ENCODE measurements around the gene FAM217A.

Gene FAM217A

DNA sequence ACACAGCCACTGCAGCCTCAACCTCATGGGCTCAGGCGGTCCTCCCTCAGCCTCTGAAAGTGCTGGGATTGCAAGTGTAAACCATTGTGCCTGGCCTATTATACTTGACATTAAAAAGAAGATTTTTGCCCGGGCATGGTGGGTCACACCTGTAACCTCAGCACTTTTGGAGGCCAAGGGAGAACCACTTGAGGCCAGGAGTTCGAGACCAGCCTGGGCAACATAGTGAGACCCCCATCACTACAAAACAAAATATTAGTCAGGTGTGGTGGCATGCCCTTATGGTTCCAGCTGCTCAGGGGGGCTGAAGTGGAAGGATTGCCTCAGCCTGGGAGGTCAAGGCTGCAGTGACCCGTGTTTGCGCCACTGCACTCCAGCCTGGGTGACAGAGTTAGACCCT is 42.4 kb downstream of the FAM217A start:
- TF ChIP-seq TEAD4 (IDR thresholded peaks at IDR 0.05) (no peak), CEBPB (IDR thresholded peaks at IDR 0.05) (no peak), CREB1 (IDR thresholded peaks at IDR 0.05; ENCODE audit: low read depth) (no peak), TAF1 (IDR thresholded peaks at IDR 0.05; ENCODE audit: low read depth) (no peak), EP300 (IDR thresholded peaks at IDR 0.05; ENCODE audit: borderline replicate concordance) (no peak), FOXM1 (IDR thresholded peaks at IDR 0.05; ENCODE audit: borderline replicate concordance, low read depth) (no peak), YY1 (IDR thresholded peaks at IDR 0.05; ENCODE audit: low read depth) (no peak), RAD21 (IDR thresholded peaks at IDR 0.05; ENCODE audit: low read depth) (no peak), EGR1 (IDR thresholded peaks at IDR 0.05) (no peak), ZBTB7A (IDR thresholded peaks at IDR 0.05; ENCODE audit: low read depth) (no peak)
- TF ChIP-seq, protein P1, sequence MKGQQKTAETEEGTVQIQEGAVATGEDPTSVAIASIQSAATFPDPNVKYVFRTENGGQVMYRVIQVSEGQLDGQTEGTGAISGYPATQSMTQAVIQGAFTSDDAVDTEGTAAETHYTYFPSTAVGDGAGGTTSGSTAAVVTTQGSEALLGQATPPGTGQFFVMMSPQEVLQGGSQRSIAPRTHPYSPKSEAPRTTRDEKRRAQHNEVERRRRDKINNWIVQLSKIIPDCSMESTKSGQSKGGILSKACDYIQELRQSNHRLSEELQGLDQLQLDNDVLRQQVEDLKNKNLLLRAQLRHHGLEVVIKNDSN (IDR thresholded peaks at IDR 0.05) = no peak
- TF ChIP-seq, protein P2, sequence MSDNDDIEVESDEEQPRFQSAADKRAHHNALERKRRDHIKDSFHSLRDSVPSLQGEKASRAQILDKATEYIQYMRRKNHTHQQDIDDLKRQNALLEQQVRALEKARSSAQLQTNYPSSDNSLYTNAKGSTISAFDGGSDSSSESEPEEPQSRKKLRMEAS (IDR thresholded peaks at IDR 0.05) = no peak
- TF ChIP-seq, protein P3, sequence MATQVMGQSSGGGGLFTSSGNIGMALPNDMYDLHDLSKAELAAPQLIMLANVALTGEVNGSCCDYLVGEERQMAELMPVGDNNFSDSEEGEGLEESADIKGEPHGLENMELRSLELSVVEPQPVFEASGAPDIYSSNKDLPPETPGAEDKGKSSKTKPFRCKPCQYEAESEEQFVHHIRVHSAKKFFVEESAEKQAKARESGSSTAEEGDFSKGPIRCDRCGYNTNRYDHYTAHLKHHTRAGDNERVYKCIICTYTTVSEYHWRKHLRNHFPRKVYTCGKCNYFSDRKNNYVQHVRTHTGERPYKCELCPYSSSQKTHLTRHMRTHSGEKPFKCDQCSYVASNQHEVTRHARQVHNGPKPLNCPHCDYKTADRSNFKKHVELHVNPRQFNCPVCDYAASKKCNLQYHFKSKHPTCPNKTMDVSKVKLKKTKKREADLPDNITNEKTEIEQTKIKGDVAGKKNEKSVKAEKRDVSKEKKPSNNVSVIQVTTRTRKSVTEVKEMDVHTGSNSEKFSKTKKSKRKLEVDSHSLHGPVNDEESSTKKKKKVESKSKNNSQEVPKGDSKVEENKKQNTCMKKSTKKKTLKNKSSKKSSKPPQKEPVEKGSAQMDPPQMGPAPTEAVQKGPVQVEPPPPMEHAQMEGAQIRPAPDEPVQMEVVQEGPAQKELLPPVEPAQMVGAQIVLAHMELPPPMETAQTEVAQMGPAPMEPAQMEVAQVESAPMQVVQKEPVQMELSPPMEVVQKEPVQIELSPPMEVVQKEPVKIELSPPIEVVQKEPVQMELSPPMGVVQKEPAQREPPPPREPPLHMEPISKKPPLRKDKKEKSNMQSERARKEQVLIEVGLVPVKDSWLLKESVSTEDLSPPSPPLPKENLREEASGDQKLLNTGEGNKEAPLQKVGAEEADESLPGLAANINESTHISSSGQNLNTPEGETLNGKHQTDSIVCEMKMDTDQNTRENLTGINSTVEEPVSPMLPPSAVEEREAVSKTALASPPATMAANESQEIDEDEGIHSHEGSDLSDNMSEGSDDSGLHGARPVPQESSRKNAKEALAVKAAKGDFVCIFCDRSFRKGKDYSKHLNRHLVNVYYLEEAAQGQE (IDR thresholded peaks at IDR 0.05; ENCODE audit: low read depth) = no peak

DNA sequence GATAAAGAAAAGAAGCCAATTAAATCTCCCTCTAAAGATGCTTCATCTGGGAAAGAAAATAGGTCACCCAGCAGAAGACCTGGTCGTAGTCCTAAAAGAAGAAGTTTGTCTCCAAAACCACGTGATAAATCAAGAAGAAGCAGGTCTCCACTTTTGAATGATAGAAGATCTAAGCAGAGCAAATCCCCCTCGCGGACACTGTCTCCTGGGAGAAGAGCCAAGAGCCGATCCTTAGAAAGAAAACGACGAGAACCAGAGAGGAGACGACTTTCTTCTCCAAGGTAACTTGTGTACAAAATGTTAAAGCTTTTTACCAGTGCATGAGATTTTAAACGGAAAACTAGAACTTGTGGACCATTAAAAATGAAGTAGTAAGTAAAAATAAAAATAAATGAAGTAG is 46.5 kb downstream of the FAM217A start:
- TF ChIP-seq ZBTB7A (IDR thresholded peaks at IDR 0.05; ENCODE audit: low read depth) (no peak), EP300 (IDR thresholded peaks at IDR 0.05; ENCODE audit: borderline replicate concordance) (no peak)

DNA sequence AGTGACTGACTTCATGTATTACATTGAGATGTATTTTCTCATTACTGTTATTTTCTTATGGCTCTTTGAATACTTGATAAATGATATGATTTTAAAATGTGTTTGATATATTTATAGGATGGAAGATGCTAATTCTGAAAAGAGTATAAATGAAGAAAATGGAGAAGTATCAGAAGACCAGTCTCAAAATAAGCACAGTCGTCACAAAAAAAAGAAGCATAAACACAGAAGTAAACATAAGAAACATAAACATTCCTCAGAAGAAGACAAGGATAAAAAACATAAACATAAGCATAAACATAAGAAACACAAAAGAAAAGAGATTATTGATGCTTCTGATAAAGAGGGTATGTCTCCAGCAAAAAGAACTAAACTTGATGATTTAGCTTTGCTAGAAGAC is 47.5 kb downstream of the FAM217A start:
- no peak for TF ChIP-seq EGR1 (IDR thresholded peaks at IDR 0.05)
- no peak for TF ChIP-seq YY1 (IDR thresholded peaks at IDR 0.05; ENCODE audit: low read depth)
- TF ChIP-seq RAD21 (IDR thresholded peaks at IDR 0.05; ENCODE audit: low read depth) = no peak
- TF ChIP-seq TCF12 (IDR thresholded peaks at IDR 0.05; ENCODE audit: low read depth) = no peak
- TF ChIP-seq CEBPB (IDR thresholded peaks at IDR 0.05) = no peak
- no peak for TF ChIP-seq ZBTB7A (IDR thresholded peaks at IDR 0.05; ENCODE audit: low read depth)
- TF ChIP-seq FOXM1 (IDR thresholded peaks at IDR 0.05; ENCODE audit: borderline replicate concordance, low read depth) = no peak
- no peak for TF ChIP-seq EP300 (IDR thresholded peaks at IDR 0.05; ENCODE audit: borderline replicate concordance)
- TF ChIP-seq, protein P2 (IDR thresholded peaks at IDR 0.05) = no peak
- TF ChIP-seq, protein P1 (IDR thresholded peaks at IDR 0.05) = no peak
- TF ChIP-seq, protein P3 (IDR thresholded peaks at IDR 0.05; ENCODE audit: low read depth) = no peak
- no peak for TF ChIP-seq CREB1 (IDR thresholded peaks at IDR 0.05; ENCODE audit: low read depth)
- TF ChIP-seq TEAD4 (IDR thresholded peaks at IDR 0.05) = no peak
- no peak for TF ChIP-seq NFIC (IDR thresholded peaks at IDR 0.05)
- TF ChIP-seq TAF1 (IDR thresholded peaks at IDR 0.05; ENCODE audit: low read depth) = no peak

DNA sequence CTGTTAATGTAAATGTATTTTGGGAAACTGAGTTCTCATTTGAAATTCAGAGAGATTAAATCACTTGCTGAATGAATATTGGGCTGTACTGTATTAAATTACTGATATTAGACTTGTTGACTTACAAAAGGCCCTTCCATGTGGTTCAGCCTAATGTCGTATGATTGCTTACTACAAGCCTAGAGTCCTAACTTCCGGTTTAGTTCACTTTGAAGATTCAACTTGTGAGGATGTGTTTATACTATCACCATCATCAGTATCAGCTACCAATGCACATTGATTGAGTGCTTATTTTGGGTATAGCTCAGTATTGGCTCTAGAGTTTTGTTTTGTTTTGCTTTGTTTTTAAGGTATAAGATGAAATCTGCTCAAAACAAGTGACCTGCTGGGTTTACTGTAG is 48.3 kb downstream of the FAM217A start:
- TF ChIP-seq YY1 (IDR thresholded peaks at IDR 0.05; ENCODE audit: low read depth) = no peak
- no peak for TF ChIP-seq FOXM1 (IDR thresholded peaks at IDR 0.05; ENCODE audit: borderline replicate concordance, low read depth)
- TF ChIP-seq, protein P1 (IDR thresholded peaks at IDR 0.05) = no peak
- TF ChIP-seq EP300 (IDR thresholded peaks at IDR 0.05; ENCODE audit: borderline replicate concordance) = no peak
- no peak for TF ChIP-seq TAF1 (IDR thresholded peaks at IDR 0.05; ENCODE audit: low read depth)
- no peak for TF ChIP-seq RAD21 (IDR thresholded peaks at IDR 0.05; ENCODE audit: low read depth)
- TF ChIP-seq CEBPB (IDR thresholded peaks at IDR 0.05) = no peak
- TF ChIP-seq, protein P2 (IDR thresholded peaks at IDR 0.05) = no peak
- TF ChIP-seq, protein P3 (IDR thresholded peaks at IDR 0.05; ENCODE audit: low read depth) = no peak

Measured in Ishikawa (cell line).